Transverse colon (tissue), 4 donors: ENCODE results near the gene TMEM59L.

Experiments used
- CTCF ChIP-seq, 5 experiments: fragments of 200-600 bp in 3 of 5; fragments of 450-650 bp in 2 of 5; sonication (generic) in 3 of 5; IDR thresholded peaks; 1 replicate in 2 of 5; 2 replicates in 3 of 5; pipeline ENCODE4 v1.5.1; 2016 to 2017; ENCODE audit warnings: antibody characterized with exemption in 5 of 5, inconsistent platforms in 3 of 5, mild to moderate bottlenecking in 2 of 5, moderate library complexity in 1 of 5
- EP300 ChIP-seq: sonication (generic); formaldehyde crosslinking; IDR thresholded peaks from one replicate; pipeline ENCODE4 v1.6.1; 2017; ENCODE audit warnings: antibody characterized with exemption, low read depth
- POLR2AphosphoS5 ChIP-seq, 3 donors: sonication (generic); formaldehyde crosslinking; IDR thresholded peaks; one replicate each; pipeline ENCODE4 v1.6.1; 2016; ENCODE audit warnings: antibody characterized with exemption in 3 of 3

DNA sequence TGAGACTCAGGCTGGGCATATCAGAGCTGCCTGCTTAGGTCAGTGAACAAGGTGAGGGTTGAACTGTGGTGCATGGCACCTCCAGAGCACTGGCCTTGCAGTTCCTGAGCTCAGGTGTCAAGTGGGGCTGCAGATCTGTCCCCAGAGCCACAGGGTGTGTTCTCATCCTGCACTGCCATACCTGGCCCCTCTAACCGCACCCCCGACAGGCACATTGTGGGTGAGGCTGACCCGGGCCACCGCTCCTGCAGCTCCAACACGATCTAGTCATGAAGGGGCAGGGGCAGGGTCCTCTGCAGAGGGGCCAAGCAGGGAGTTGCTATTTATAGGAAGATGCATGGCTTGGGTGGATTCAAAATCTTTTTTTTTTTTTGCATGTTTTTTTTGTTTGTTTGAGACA, 54.1 kb downstream of the TMEM59L start:
- TF ChIP-seq CTCF (IDR thresholded peaks at IDR 0.05) (no peak), EP300 (no peak), POLR2AphosphoS5 (IDR thresholded peaks at IDR 0.05) (no peak)
